Measurements from ENCODE around the gene ATP5ME.
"Not testable (repeated sequence)": the region's sequence is repeated elsewhere in the genome, so short reads cannot be mapped to it uniquely, and the experiment has no call there.

ATP5ME gene

DNA sequence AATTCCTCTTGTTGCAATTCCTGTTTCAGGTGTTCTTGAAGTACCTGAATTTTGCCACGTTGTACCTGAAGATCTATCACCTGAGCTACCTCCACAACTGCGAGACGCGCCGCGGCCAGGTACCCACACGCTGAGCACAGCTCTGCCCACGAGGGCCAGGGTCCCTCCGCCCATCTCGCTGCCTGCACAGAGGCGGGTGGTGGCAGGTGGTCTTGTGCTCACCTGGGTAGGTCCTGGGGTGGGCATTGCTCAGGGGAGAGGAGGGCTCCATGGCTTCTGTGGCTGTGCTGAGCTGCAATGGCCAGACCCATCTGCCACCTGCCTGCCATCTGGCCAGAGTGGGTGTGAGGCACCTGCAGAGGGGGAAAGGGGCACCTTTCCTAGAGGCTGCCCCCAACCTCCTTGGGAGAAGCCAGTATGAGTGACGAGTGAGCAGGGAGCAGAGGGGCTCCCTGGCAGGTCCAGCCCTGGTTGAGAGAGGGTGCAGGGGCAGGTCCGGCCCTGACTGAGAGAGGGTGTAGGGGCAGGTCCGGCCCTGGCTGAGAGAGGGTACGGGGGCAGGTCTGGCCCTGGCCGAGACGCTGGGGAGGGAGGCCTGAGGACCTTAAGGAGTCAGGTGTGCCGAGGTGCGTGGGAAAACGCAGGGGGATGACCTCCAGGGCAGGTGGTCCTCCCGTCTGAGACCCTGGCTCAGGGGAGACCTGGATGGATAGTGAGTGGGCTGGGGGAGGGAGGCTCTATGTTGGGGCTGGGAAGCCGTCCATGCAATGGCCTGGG lies 38.0 kb downstream of the ATP5ME start:
- DNase-seq (ENCODE audit: low read depth in 2 of 2, low spot score in 1 of 2): no peak

DNA sequence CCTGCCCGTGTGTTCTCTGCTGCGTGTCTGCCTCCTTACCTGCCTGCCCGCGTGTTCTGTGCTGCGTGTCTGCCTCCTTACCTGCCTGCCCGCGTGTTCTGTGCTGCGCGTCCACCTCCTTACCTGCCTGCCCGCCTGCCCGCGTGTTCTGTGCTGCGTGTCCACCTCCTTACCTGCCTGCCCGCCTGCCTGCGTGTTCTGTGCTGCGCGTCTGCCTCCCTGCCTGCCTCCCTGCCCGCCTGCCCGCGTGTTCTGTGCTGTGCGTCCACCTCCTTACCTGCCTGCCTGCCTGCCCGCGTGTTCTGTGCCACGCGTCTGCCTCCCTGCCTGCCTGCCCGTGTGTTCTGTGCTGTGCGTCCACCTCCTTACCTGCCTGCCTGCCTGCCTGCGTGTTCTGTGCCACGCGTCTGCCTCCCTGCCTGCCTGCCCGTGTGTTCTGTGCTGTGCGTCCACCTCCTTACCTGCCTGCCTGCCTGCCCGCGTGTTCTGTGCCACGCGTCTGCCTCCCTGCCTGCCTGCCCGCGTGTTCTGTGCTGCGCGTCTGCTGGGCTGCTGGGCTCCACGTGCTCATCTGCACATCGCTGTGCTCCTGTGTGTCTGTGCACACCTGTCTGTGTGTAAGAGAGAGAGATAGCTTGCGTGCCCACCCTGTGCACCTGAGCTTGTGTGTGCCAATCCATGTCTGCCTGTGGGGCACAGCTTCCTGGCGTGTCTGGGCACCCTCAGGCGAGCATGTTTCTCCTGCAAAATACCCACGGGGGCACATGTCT lies 38.8 kb downstream of the ATP5ME start:
- not testable (repeated sequence) for DNase-seq (ENCODE audit: low read depth in 2 of 2, low spot score in 1 of 2)

DNA sequence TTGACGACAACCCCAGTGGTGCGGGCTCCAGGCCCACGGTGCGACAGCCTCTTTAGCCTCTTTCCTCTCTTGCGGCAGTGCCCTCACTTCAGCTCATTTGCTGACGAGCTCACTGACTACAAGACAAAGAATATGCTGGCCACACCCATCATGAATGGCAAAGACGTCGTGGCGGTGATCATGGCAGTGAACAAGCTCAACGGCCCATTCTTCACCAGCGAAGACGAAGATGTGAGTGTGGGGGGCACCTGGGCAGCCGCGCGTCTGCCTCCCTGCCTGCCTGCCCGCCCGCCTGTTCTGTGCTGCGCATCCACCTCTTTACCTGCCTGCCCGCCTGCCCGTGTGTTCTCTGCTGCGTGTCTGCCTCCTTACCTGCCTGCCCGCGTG lies 39.5 kb downstream of the ATP5ME start:
- DNase-seq (ENCODE audit: low read depth in 2 of 2, low spot score in 1 of 2): no peak

DNA sequence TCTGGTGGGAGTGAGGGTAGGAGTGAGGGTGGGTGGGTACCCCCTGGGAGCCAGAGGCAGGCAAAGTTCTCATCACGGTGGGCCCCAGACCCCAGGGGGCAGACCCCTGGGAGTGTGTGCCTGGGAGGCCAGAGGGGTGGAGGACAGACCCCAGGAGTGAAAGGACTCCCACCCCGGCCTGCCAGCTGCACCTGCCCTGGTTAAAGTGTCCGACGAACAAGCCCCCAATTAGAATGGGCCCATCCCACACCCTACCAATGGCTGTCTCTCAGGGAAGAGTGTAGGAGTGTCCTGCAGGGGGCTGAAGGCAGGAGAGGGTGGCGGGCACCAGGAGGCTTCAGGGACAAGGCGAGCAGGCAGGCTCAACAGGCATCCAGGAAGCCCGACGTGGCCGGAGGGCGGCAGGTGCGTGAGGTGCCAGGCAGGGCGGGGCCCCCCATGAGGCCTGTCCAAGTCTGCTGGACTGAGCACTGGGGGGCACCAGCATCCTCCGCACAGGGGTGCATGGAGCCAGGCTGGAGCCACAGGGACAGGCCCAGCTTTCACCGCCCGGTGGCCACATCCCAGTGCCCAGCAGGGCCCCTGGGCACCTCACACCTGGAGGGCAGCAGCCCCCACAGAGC lies 40.0 kb downstream of the ATP5ME start:
- no peak for DNase-seq (ENCODE audit: low read depth in 2 of 2, low spot score in 1 of 2)

DNA sequence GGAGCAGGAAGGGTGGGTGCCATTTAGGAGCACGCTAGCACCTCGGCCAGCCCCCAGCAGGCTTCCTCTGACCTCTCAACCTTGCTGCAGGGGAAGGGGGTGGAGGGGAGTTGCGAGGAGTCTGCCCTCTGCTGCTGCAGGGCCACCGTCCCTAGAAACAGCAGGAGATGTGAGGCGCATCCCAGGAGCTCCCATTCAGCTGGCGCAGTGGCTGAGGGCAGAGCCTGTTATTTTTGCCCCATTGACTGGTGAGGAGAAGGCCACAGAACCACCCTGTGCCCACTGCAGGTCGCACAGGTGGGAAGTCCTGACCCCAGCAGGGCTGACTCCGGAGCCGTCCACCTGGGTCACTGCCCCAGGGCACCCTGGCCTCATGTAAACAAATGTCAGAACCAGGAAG lies 40.7 kb downstream of the ATP5ME start:
- DNase-seq (ENCODE audit: low read depth in 2 of 2, low spot score in 1 of 2): no peak

DNA sequence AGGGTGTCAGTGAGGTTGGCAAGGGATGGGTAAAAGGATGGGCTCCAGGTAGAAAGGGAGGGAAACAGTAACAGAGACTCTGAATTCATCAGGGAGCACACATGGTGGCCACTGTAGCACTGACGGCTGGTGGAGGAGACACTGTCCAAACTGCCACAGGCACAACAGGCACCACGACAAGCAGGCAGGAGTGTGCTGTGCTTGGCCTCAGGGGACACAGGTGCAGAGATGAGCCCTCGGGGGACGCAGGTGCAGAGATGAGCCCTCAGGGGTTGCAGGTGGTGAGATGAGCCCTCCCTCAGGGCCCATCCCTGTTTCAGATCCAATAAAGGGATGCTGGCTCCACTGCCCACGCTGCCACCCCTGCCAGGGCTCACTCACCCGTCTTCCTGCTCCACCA lies 41.1 kb downstream of the ATP5ME start:
- no peak for DNase-seq (ENCODE audit: low read depth in 2 of 2, low spot score in 1 of 2)

DNA sequence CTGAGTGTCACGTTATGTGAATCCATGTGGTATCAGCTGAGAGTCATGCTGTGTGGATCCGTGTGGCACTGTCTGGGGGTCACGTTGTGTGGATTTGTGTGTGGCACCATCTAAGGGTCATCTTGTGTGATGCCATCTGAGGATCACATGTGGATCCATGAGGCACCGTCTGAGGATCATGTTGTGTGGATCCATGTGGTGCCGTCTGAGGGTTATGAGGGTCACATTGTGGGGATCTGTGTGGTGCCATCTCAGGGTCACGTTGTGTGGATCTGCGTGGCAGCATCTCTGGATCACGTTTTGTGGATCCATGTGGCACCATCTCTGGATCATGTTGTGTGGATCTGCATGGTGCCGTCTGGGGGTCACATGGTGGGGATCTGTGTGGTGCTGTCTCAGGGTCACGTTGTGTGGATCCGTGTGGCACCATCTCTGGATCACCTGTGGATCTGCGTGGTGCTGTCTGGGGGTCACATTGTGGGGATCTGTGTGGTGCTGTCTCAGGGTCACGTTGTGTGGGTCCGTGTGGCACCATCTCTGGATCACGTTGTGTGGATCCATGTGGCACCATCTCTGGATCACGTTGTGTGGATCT lies 41.8 kb downstream of the ATP5ME start:
- no peak for DNase-seq (ENCODE audit: low read depth in 2 of 2, low spot score in 1 of 2)

DNA sequence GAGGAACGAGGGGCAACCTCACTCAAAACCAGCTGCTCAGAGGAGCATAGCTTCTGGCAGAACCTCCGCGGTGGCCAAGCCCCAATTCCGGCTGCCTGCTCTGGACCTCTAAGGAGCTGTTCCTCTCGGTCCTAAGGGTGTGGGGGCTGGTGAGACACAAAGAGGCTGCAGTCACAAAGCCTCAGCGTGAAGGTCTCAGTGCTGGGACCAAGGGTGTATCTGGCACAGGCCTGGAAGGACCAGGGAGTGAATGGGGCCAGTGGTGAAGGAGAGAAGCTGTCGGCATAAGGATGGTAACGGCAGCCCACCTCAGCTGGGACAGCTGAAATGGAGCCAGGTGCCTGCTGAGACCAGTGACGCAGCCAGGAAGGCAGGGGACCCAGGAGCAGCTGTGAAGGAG lies 43.4 kb downstream of the ATP5ME start:
- DNase-seq (ENCODE audit: low read depth in 2 of 2, low spot score in 1 of 2): no peak

DNA sequence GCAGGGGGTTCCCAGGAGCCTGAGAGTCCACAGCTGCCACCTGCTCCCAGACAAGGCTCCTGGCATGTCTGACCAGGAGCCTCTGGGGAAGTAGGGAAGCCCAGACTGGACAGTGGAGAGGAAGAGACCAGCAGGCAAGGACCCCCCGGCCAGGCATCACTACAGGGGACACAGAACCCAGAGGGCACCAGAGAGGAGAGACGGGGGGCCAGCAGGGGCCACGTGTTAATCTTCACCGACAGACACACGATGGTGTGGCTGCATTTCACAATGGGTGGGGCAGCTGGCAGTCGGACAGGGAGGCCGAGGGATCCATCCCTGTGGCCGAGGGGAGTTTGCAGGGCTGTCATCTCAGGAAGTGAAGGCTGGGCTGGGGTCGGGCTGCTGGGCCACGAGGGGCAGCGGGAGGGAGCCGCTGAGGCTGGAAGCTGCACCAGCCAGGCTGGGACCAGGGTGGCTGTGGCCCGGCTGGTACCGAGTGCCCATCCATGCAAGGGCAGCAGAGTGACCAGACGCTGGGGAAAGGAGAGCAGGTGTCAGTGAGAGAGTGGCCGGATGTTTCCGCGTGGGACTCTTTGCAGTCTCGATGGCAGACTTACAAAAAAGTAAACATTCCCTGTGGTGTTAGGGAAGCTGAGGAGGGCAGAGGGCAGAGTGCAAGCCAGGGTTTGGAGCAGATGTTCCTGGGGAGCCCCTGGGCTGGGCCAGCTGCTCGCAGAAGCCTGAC lies 44.0 kb downstream of the ATP5ME start:
- DNase-seq (ENCODE audit: low read depth in 2 of 2, low spot score in 1 of 2): no peak

DNA sequence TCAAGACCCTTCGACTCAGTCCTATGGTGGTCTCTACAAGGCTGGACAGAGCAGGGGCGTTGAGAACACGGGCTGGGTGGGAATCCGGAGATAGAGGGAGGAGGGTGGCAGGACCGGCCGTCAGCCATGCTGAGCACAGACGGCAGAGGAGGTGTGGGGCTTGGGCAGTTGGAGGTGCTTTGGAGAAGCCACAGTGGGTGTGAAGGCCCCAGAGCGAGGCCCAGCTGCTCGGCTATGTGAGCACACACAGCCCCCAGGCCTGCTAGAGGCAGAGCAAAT lies 44.5 kb downstream of the ATP5ME start:
- no peak for DNase-seq (ENCODE audit: low read depth in 2 of 2, low spot score in 1 of 2)

DNA sequence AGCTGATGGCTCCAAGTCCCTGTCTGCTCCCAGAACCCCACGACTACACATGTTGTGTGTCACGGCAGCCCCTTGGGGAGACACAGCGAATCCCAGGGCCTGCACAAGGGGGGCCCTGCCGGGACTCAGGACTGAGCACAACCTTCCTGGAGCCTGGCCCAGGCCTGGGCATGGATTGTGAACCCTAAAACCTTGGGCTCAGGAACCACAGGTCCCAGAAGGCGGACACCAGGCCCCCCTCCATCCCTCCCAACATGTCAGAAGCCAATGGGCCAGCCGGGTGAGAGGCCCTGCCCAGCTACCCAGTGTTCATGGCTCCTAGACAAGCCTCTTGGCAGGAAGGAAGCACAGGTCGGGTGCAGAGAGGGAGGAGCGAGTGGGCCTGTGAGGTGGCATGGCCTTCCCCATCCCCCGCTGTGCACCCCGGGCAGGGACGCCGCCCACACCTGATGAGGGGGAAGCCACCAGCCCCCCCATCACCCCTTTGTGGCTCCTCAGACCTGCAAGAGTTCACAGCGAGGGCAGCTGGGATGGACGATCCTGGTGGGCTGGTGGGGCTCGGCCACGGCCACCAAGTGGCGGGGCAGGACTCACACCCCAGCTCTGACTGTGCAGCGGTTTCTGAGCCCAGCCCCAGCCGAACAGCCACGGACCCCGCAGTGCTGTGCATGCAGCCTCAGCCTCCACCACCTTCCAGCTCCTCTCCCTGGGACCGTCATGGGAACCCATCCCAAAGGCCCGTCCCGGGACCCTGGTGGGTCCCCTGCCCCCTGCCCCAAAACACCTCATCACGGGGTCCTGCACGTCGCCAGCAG lies 45.0 kb downstream of the ATP5ME start:
- DNase-seq (ENCODE audit: low read depth in 2 of 2, low spot score in 1 of 2): no peak

DNA sequence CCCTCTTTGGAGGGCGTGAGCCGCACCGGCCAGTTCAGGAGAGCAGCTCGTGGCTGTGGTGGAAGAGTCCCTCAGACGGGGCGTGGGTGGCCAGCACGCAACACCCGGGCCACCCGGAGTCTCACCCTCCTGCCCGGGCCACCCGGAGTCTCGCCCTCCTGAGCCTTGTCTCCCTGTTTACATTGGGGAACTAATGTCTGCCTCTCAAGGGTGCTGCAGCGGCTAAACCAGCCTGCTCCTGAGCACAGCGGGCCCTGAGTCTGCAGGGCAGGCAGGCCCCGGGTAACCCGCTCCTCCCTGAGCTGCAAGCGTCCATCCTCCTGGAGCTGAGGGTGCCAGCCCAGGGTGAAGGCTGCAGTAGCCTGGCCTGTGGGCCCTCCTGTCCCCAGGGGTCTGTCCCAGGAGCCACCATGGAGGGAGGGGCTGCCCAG lies 45.8 kb downstream of the ATP5ME start:
- DNase-seq (ENCODE audit: low read depth in 2 of 2, low spot score in 1 of 2): no peak

DNA sequence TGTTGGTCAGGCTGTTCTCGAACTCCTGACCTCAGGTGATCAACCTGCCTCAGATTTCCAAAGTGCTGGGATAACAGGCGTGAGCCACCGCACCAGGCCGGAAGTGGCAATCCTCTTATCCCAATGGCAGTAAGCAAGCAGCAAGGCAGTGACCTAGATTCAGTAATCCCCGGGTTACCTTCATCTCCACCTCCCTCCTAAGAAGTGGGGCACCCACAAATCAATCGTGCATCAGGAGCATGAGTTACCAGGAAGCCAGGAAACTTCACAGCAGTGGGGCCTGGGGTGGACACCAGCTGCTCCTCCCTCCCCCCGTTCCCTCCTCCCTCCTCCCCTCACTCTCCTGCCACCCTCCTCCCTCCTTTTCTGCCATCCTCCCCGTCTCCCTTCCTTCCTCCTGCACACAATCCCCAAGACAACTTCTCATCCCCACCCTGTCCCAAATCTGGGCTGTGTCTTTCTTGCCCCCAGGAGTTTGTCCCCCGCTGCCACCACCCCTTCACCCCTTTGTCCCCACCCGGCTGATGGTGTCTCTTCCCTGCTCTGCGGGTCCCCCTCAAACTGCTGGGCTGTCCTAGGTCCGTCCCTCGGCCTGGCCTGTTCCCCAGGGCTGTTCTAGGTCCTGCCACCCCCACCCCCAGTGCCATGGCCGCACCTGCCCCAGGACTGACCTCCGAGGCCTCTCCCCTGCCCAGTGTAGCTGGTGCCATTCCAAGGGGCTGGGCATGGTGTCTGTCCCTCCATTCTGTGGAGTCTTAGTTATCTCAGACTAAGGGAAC lies 46.5 kb downstream of the ATP5ME start:
- no peak for DNase-seq (ENCODE audit: low read depth in 2 of 2, low spot score in 1 of 2)

DNA sequence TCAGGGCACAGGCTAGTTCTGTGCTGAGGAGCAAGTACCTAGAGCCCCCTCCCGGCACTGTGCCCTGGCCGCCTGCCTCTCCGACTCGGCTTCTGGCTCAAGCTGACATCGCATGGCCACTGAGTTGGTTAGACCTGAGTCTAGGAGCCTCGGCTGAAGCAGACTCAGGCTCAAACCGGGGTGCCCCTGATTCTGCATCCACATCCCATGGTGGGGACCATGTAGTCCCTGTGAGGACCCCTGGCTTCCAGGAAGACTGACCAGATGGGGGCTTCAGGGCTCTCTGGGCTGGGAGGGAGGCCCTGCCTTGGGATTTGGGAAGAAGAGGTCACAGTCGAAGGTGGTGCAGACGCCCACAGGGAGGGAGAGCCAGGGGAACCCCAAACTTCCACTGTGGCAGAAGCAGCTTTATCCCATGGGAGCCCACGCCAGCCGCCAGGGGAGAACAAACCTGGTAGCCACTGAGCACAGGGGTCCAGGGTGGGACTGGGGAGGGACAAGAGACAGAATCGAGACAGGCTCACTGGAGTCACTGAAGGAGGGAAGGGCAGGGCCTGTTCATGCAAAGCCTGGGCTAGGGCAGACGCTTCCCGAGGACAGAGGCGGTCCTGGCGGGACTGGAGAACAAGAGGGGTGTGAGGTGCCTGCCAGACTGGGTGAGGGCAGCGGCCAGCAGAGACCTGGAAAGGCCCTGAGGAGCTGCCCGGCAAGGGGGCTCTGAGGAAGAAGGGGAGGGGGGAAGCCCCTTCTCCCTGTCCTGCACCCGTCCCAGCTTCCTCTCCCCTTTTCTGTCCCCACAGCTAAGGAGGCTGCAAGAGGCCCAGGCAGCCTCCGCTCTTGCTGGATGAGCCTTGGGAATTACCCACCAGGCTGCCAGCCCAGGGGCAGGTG lies 47.6 kb downstream of the ATP5ME start:
- DNase-seq (ENCODE audit: low read depth in 2 of 2, low spot score in 1 of 2): no peak

DNA sequence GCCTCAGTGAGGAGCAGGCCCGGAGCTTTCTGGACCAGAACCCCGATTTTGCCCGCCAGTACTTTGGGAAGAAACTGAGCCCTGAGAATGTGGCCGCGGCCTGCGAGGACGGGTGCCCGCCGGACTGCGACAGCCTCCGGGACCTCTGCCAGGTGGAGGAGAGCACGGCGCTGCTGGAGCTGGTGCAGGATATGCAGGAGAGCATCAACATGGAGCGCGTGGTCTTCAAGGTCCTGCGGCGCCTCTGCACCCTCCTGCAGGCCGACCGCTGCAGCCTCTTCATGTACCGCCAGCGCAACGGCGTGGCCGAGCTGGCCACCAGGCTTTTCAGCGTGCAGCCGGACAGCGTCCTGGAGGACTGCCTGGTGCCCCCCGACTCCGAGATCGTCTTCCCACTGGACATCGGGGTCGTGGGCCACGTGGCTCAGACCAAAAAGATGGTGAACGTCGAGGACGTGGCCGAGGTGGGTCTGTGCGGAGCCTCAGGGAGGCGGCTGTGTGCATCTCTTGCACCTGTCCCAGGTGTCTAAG lies 48.4 kb downstream of the ATP5ME start:
- no peak for DNase-seq (ENCODE audit: low read depth in 2 of 2, low spot score in 1 of 2)

DNA sequence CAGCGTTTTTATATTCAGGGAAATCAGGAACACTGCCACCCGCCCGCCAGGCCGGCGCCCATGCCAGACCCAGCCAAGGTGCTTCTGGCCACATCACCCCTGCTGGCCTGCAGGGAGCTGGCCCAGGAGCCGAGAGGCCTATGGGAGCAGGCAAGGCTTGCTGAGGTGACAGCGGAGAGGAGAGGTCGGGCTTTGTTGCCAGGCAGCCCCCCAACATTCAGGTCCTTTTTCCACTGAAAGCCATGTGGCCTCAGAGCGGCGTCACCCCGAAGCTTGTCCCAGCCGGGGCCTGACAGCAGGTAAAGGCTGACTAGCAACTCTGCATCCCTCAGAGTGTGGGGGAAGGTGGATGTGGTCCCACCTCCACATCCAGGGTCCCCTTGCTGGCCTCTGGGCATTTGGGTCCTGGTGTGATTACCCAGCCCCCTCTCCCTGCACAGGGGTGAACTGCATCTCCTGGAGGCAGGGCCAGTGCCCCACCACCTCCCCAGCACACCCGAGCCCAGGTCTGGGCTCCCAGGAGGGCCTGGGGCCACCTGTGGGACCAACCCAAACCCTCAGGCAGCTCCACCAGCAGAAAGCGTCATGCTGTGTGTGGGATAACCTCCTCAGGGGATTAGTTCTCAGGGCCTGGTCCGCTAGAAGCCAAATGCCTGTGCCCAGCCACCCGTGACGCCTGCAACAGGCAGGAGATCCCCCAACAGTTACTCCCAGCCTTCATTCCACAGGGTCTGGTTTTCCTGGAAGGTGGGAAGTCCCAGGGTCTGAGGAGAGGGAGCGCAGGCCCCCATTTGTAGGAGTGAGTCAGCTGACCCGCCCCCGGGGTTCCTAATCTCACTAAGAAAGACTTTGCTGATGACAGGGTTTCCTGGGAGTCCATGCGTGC lies 49.1 kb downstream of the ATP5ME start, which contains the start of gene PDE6B:
Gene PDE6B (plus strand): TSS at position 869 of the 886 bp plus-strand sequence. CDS start 54 bp downstream, outside the sequence.
- DNase-seq (ENCODE audit: low read depth in 2 of 2, low spot score in 1 of 2): no peak

DNA sequence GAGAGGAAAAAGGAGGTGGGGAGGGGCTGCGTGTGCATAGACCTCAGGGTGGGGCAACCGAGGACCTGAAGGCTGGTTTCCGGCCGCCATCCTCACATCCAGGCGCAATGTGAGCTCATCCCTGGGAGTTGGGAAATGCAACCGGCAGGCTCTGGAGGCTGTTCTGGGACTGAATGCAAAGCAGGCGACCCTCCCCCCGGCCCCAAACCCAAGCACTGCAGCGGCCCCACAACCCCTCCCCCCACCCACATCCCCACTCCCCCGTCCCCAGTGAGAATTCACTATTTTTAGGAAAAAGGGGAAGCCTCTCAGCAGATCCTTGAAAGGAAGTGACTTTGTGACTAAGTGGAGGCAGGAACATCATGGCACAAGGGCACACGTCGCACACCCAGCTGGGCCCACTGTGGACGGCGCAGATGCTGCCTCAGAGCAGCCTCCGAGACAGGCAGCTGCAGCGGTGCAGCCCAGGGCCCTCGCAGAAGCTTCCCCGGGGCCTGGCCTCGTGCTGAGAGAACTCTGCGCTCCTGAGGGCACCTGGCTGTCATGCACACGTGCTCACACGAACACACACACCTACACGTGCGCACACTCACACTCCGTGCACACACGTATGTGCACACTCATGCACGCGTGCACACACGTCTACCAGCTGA lies 50.0 kb downstream of the ATP5ME start:
- DNase-seq (ENCODE audit: low read depth in 2 of 2, low spot score in 1 of 2): no peak

All from stimulated activated CD8-positive, alpha-beta memory T cell treated with anti-CD3 and anti-CD28 coated beads, Interleukin-4, amount 100 ng/mL, for 4 hours (primary cell).